GM12865 (cell line): Measurements from ENCODE around the gene OR2A25.

Experiments used
- DNase-seq: peaks from one replicate; pipeline ENCODE4 v3.0.0; 2010; ENCODE audit warnings: low read depth
- H3K4me3 ChIP-seq: 2 replicates; pipeline ENCODE4 v1.5.1; 2011; ENCODE audit warnings: mild to moderate bottlenecking, low read depth, low read length, control low read depth
- CTCF ChIP-seq: IDR thresholded peaks from 2 replicates; pipeline ENCODE4 v1.5.1; 2011; ENCODE audit warnings: low read length, control low read depth, low read depth, inconsistent platforms; ENCODE audit not compliant: insufficient read depth; ENCODE audit errors: missing control alignments

Gene OR2A25

GRCh38 chr7:144027070-144027469, 42.5 kb upstream of the OR2A25 start:
- no peak for TF ChIP-seq CTCF
- H3K4me3 ChIP-seq: no peak overlapping the region
- DNase-seq: no peak

GRCh38 chr7:144027974-144028373, 41.6 kb upstream of the OR2A25 start:
- H3K4me3 ChIP-seq: no peak overlapping the region
- TF ChIP-seq CTCF: no peak
- DNase-seq: no peak

DNA sequence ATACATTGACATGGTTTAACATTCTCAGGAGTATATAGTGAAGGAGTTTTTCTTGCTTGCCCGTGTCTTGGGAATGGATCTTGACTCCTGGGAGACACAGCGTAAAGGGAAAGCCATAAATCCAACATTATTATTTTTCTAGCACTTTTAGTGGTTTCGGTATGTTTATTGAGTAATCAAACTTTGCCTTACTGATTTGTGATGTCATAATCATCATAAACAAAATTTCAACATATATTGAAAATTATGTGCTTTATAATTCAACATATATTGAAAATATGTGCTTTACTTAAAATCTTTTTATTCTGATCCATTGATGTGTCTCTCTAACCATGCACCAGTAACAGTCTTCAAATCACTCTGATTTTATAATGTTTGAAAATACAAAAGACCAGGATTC, 41.1 kb upstream of the OR2A25 start:
- TF ChIP-seq CTCF: no peak
- DNase-seq: no peak
- no peak overlapping the region for H3K4me3 ChIP-seq

GRCh38 chr7:144032516-144032915, 37.1 kb upstream of the OR2A25 start:
- no peak for TF ChIP-seq CTCF

GRCh38 chr7:144032985-144033709, 36.5 kb upstream of the OR2A25 start:
- DNase-seq: no peak
- TF ChIP-seq CTCF: no peak
- H3K4me3 ChIP-seq: no peak overlapping the region

More at GRCh38 chr7:144032516-144032915, 37.1 kb upstream of the OR2A25 start:
- no peak overlapping the region for H3K4me3 ChIP-seq
- DNase-seq: no peak

GRCh38 chr7:144035385-144035784, 34.2 kb upstream of the OR2A25 start:
- H3K4me3 ChIP-seq: no peak overlapping the region
- no peak for DNase-seq
- no peak for TF ChIP-seq CTCF
